Uterus (tissue), 4 donors: ENCODE results near the gene CASKIN1. TPM values are rescaled to one million over a fixed set of nuclear protein-coding genes. Genes with fewer than 3 reads are reported as not detected.
A peak's percentile ranks its signal among the peaks of the same experiment; 100 is the strongest.

Source experiments
- DNase-seq, 2 donors: peaks; one replicate each; pipeline ENCODE4 v3.0.0-alpha.2; 2019 to 2020
- H3K27ac ChIP-seq, 2 donors: fragments of 200-600 bp; sonication (generic); 1 replicate in 1 of 2; 2 replicates in 1 of 2; pipeline ENCODE4 v1.5.1; 2016 to 2018
- H3K27me3 ChIP-seq, 2 donors: fragments of 200-600 bp; sonication (generic); one replicate each; pipeline ENCODE4 v1.5.1; 2018 to 2019; ENCODE audit warnings: control low read depth in 1 of 2
- H3K36me3 ChIP-seq, 2 donors: fragments of 200-600 bp; sonication (generic); one replicate each; pipeline ENCODE4 v1.5.1; 2019; ENCODE audit warnings: control low read depth in 1 of 2
- H3K4me1 ChIP-seq, 2 donors: fragments of 200-600 bp; sonication (generic); one replicate each; pipeline ENCODE4 v1.5.1; 2018 to 2019; ENCODE audit warnings: control low read depth in 1 of 2
- H3K4me3 ChIP-seq, 2 donors: fragments of 200-600 bp; sonication (generic); 1 replicate in 1 of 2; 2 replicates in 1 of 2; pipeline ENCODE4 v1.5.1; 2018 to 2019; ENCODE audit warnings: mild to moderate bottlenecking in 1 of 2
- H3K9me3 ChIP-seq, 2 donors: fragments of 200-600 bp; sonication (generic); one replicate each; pipeline ENCODE4 v1.5.1; 2019; ENCODE audit warnings: control low read depth in 1 of 2
- POLR2A ChIP-seq, 2 donors: fragments of 450-650 bp; IDR thresholded peaks; one replicate each; pipeline ENCODE4 v1.6.1; 2016; ENCODE audit warnings: antibody characterized with exemption in 2 of 2, mild to moderate bottlenecking in 1 of 2, moderate library complexity in 1 of 2
- intact Hi-C: fragments of 100-400 bp; cut with DNase I; formaldehyde crosslinking; loops from one replicate; pipeline ENCODE4 v1.15.1; 2023; ENCODE audit warnings: low total_unique reads
- total RNA-seq, 4 donors: library from RNA; depleted of rRNA in 3 of 4; stranded (reverse); fragments of >200 nt in 3 of 4; gene quantifications; one replicate each; pipeline versions ENCODE4 v1.1.0 to v1.2.4, GENCODE V29; 2014 to 2023
- TF ChIP-seq, protein P1 (sequence below), 4 experiments: fragments of 200-600 bp in 2 of 4; fragments of 450-650 bp in 2 of 4; sonication (generic) in 2 of 4; IDR thresholded peaks; one replicate each; pipeline ENCODE4 v1.5.1; 2016 to 2019; ENCODE audit warnings: antibody characterized with exemption in 4 of 4, mild to moderate bottlenecking in 2 of 4, moderate library complexity in 1 of 4
- donor health status: DM: yes; HTN: yes; CAD: no.

The CASKIN1 gene
- total RNA-seq, 4 donors from 2014 or later, result 0.40 to 2.7 TPM; not detected in 2

DNA sequence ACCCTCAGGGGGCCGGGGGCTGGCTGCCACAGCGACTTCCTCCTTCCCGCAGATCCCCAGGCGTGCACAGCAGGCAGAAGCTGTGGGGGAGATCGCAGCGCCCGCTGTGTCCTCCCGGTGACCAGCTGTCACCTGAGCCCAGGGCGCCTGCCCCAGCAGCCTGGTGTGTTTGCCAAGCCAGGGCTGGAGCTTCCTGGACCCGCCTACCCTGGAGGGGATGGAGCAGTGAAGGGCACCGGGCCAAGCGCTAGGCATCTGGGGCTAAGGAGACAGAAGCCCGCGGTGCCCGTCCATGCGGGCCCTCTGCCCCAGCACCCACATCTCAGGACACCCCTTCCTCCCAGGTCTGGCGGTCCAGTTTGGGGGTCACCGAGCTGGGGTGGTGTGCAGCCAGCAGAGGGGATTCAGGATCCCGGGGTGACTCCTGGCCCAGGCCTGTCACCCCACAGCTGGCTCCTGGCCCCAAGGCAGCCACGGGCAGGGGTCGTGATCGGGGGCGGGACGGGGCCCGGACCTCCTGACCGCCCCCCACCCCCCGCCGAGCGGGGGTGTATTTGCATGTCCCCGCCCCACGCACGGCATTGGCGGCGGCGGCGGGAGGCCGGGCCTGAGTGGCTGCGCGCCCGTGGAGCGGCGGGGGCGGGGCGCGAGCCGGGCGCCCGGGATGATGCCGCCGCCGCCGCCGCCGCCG is 48.3 kb downstream of the CASKIN1 start, which contains the start of gene RAB26:
TSS of gene RAB26 (plus strand) at position 645 of the 691 bp plus-strand sequence. CDS start 159 bp downstream, outside the sequence.
- no peak for TF ChIP-seq POLR2A (IDR thresholded peaks at IDR 0.05)
- TF ChIP-seq, protein P1, sequence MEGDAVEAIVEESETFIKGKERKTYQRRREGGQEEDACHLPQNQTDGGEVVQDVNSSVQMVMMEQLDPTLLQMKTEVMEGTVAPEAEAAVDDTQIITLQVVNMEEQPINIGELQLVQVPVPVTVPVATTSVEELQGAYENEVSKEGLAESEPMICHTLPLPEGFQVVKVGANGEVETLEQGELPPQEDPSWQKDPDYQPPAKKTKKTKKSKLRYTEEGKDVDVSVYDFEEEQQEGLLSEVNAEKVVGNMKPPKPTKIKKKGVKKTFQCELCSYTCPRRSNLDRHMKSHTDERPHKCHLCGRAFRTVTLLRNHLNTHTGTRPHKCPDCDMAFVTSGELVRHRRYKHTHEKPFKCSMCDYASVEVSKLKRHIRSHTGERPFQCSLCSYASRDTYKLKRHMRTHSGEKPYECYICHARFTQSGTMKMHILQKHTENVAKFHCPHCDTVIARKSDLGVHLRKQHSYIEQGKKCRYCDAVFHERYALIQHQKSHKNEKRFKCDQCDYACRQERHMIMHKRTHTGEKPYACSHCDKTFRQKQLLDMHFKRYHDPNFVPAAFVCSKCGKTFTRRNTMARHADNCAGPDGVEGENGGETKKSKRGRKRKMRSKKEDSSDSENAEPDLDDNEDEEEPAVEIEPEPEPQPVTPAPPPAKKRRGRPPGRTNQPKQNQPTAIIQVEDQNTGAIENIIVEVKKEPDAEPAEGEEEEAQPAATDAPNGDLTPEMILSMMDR (IDR thresholded peaks at IDR 0.05), result peak in 1 of 4 experiments; percentile 19
- Histone ChIP-seq H3K36me3 (no peaks in the 10 kb centered on the region), H3K4me3 (peak within 1 kb of the TSS; percentile 17 to 34), H3K9me3 (no peaks in the 10 kb centered on the region), H3K27ac (peak within 1 kb of the TSS; percentile 59 to 61), H3K27me3 (no peaks in the 10 kb centered on the region), H3K4me1 (peaks cover 4 to 27% of the 10 kb centered on the region in 2 donors)
- intact Hi-C loops, result no loop called here
- DNase-seq, result peak; percentile 66 to 75

DNA sequence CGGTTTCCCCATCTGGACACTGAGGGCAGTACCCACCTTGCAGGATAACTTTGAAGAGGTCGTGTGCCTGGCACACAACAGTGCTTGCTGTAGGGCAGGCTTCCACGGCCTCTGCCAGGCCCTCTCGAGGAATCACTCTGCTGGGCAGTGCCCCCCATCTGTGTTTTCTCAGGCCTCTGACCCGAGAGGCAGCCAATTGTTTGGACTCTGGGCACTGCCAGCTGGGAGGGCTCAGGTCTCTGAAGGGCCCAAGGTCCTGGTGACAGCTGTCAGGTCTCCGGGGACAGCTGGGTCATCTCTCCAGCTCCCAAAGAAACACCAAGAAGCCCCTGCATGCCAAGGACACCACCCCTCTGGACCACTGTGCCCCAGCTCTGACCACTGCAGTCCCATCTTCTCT is 49.0 kb downstream of the CASKIN1 start:
- Histone ChIP-seq H3K9me3 (no peaks in the 10 kb centered on the region), H3K4me3 (no peak overlapping the region), H3K27me3 (no peaks in the 10 kb centered on the region), H3K4me1 (peaks cover 4 to 24% of the 10 kb centered on the region in 2 donors), H3K36me3 (no peaks in the 10 kb centered on the region), H3K27ac (peak overlapping the region in 1 of 2 donors; percentile 61)
- DNase-seq, result no peak
- intact Hi-C loops, result no loop called here
- TF ChIP-seq, protein P1 (IDR thresholded peaks at IDR 0.05), result no peak
- no peak for TF ChIP-seq POLR2A (IDR thresholded peaks at IDR 0.05)

DNA sequence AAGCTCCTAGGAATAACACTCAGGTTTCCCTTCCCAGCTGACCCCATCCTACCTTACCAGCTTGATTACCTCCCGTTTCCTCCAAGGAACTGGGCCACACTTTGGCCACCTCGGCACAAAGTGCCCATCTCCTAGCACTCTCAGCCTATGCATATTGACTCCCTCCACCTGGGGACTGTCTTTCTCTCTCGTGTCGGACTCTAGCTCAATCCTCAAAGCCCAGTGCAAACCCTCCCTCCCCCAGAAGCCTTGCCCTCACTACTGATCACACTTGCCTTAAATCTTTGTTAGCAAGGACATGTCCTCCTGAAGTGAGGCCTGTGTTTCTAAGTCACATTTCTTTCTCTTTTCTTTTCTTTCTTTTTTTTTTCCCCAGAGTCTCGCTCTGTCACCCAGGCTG is 50.6 kb downstream of the CASKIN1 start:
- H3K36me3 ChIP-seq, result no peaks in the 10 kb centered on the region
- intact Hi-C loops, result no loop called here
- no peak overlapping the region for H3K27ac ChIP-seq
- no peak for DNase-seq
- H3K9me3 ChIP-seq, result no peaks in the 10 kb centered on the region
- no peaks in the 10 kb centered on the region for H3K27me3 ChIP-seq
- H3K4me3 ChIP-seq, result no peak overlapping the region
- no peak for TF ChIP-seq POLR2A (IDR thresholded peaks at IDR 0.05)
- TF ChIP-seq, protein P1 (IDR thresholded peaks at IDR 0.05), result no peak
- peaks cover 4 to 23% of the 10 kb centered on the region in 2 donors for H3K4me1 ChIP-seq

DNA sequence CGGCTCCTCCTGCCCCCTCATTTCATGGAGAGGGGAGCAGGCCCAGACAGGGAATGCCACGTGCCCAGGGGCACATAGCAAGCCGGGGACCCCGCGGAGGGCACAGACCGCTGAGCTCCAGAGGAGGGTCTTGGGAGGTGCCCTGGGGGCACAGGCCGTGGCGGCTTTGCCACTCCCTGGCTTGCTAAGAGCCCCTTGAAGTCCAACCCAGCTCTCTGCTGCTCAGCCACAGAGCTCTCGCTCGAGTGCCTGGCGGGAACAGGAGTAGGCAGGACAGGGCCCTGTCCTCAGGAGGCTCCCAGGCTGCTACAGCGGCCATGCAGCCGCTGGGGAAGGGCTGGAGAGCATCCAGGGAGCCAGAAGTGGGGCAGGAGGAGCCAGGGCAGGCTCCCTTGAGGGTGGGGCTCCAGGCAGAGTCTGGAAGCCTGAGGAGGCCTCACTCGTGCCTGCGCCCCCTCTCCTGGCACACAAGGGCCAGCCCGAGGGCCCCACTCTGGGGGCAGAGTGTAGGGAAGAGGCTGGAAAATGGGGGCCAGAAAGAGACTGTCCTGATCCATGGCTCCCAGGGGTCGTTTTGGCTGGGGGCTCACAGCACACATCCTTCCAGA is 52.4 kb downstream of the CASKIN1 start:
- no peak for DNase-seq
- no peak overlapping the region for H3K27ac ChIP-seq
- intact Hi-C loops, result loop anchor here (5.0 kb wide), 1 partner anchor 122 kb away; no protein-coding TSS in a partner anchor
- TF ChIP-seq POLR2A (IDR thresholded peaks at IDR 0.05), result no peak
- TF ChIP-seq, protein P1 (IDR thresholded peaks at IDR 0.05), result no peak
- peaks cover 6 to 11% of the 10 kb centered on the region in 2 donors for H3K4me1 ChIP-seq
- H3K27me3 ChIP-seq, result no peaks in the 10 kb centered on the region
- no peaks in the 10 kb centered on the region for H3K36me3 ChIP-seq
- H3K4me3 ChIP-seq, result no peak overlapping the region
- H3K9me3 ChIP-seq, result no peaks in the 10 kb centered on the region
